Loucy (cell line): Measurements from ENCODE around the gene KRT4.

Experiments
- H2AFZ ChIP-seq: fragments of 200-600 bp; sonication (generic); 2 replicates; pipeline ENCODE4 v1.6.0; 2016; ENCODE audit warnings: antibody characterized with exemption, mild to moderate bottlenecking, low read length, moderate library complexity
- H3F3A ChIP-seq: fragments of 200-600 bp; 2 replicates; pipeline ENCODE4 v1.6.0; 2016; ENCODE audit warnings: antibody characterized with exemption, low read depth, mild to moderate bottlenecking
- H3K27me3 ChIP-seq: fragments of 200-600 bp; sonication (generic); 2 replicates; pipeline ENCODE4 v1.6.1; 2014; ENCODE audit warnings: low read length, mild to moderate bottlenecking; ENCODE audit not compliant: insufficient read depth, poor library complexity, severe bottlenecking
- H3K36me3 ChIP-seq: fragments of 200-600 bp; sonication (generic); 2 replicates; pipeline ENCODE4 v1.6.1; 2016; ENCODE audit warnings: low read length; ENCODE audit not compliant: insufficient read depth
- H3K4me1 ChIP-seq: fragments of 200-600 bp; sonication (generic); 2 replicates; pipeline ENCODE4 v1.5.1; 2014; ENCODE audit warnings: low read length, mild to moderate bottlenecking; ENCODE audit not compliant: insufficient read depth, poor library complexity, severe bottlenecking
- H3K4me2 ChIP-seq: fragments of 200-600 bp; sonication (generic); 2 replicates; pipeline ENCODE4 v1.6.0; 2014; ENCODE audit warnings: antibody characterized with exemption, low read length, low read depth, mild to moderate bottlenecking; ENCODE audit not compliant: poor library complexity, severe bottlenecking
- H3K4me3 ChIP-seq: fragments of 200-600 bp; sonication (generic); 2 replicates; pipeline ENCODE4 v1.5.1; 2014; ENCODE audit warnings: low read length, mild to moderate bottlenecking, mixed read lengths; ENCODE audit not compliant: poor library complexity, severe bottlenecking
- H3K79me2 ChIP-seq: fragments of 200-600 bp; sonication (generic); 2 replicates; pipeline ENCODE4 v1.6.1; 2014; ENCODE audit warnings: low read length; ENCODE audit not compliant: insufficient read depth
- H3K9ac ChIP-seq: fragments of 200-600 bp; sonication (generic); 2 replicates; pipeline ENCODE4 v1.6.0; 2014; ENCODE audit warnings: mild to moderate bottlenecking, low read depth, low read length, moderate library complexity; ENCODE audit not compliant: poor library complexity, severe bottlenecking
- H3K9me2 ChIP-seq: fragments of 200-600 bp; sonication (generic); replicated peaks from 2 replicates; pipeline ENCODE4 v1.6.1; 2016; ENCODE audit warnings: low read depth, low read length, mixed read lengths
- H3K9me3 ChIP-seq: fragments of 200-600 bp; sonication (generic); 2 replicates; pipeline ENCODE4 v1.6.1; 2014; ENCODE audit warnings: mild to moderate bottlenecking, antibody characterized with exemption, low read length, low read depth; ENCODE audit not compliant: insufficient read depth
- H4K20me1 ChIP-seq: fragments of 200-600 bp; sonication (generic); 2 replicates; pipeline ENCODE4 v1.6.0; 2014; ENCODE audit warnings: antibody characterized with exemption, low read length, mild to moderate bottlenecking; ENCODE audit not compliant: insufficient read depth, poor library complexity, severe bottlenecking
- EZH2phosphoT487 ChIP-seq: fragments of 200-600 bp; IDR thresholded peaks from 2 replicates; pipeline ENCODE4 v1.6.1; 2018; ENCODE audit warnings: antibody characterized with exemption, mild to moderate bottlenecking, moderate library complexity, borderline replicate concordance
- TF ChIP-seq, protein P1 (sequence below): fragments of 200-600 bp; sonication (generic); conservative IDR thresholded peaks from 2 replicates; pipeline ENCODE4 v1.5.1; 2014; ENCODE audit warnings: mild to moderate bottlenecking, antibody characterized with exemption, low read length

KRT4 gene

DNA sequence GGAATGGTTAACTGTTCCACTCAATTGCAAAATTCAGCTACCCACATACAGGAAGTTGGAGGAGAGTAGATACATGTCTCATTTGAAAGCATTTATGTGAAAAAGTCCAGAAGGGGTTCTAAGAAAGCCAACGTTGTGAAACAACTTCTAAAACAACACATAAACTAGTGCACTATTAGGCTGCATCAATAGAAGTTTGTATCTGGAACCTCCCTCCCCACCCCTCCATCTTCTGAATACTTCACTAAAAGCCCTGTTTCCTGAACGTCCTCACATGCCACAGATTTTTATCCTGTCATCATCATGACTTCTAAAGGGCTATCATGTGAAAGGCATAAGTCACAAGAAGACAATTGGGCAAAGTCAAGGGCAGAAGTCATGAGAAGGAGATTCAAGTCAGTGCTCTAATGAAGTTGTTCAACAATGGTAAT, 14.7 kb upstream of the KRT4 start:
- no peak overlapping the region for H3K4me2 ChIP-seq
- TF ChIP-seq, protein P1, sequence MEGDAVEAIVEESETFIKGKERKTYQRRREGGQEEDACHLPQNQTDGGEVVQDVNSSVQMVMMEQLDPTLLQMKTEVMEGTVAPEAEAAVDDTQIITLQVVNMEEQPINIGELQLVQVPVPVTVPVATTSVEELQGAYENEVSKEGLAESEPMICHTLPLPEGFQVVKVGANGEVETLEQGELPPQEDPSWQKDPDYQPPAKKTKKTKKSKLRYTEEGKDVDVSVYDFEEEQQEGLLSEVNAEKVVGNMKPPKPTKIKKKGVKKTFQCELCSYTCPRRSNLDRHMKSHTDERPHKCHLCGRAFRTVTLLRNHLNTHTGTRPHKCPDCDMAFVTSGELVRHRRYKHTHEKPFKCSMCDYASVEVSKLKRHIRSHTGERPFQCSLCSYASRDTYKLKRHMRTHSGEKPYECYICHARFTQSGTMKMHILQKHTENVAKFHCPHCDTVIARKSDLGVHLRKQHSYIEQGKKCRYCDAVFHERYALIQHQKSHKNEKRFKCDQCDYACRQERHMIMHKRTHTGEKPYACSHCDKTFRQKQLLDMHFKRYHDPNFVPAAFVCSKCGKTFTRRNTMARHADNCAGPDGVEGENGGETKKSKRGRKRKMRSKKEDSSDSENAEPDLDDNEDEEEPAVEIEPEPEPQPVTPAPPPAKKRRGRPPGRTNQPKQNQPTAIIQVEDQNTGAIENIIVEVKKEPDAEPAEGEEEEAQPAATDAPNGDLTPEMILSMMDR: no peak
- no peak for TF ChIP-seq EZH2phosphoT487
- H3F3A ChIP-seq: no peaks in the 10 kb centered on the region
- no peaks in the 10 kb centered on the region for H3K36me3 ChIP-seq
- H3K9me3 ChIP-seq: no peaks in the 10 kb centered on the region
- no peaks in the 10 kb centered on the region for H3K9me2 ChIP-seq
- H3K9ac ChIP-seq: no peak overlapping the region
- no peaks in the 10 kb centered on the region for H3K27me3 ChIP-seq
- no peak overlapping the region for H3K4me3 ChIP-seq
- peaks cover 5% of the 10 kb centered on the region for H3K4me1 ChIP-seq
- no peaks in the 10 kb centered on the region for H3K79me2 ChIP-seq
- H2AFZ ChIP-seq: no peak overlapping the region
- H4K20me1 ChIP-seq: no peaks in the 10 kb centered on the region

DNA sequence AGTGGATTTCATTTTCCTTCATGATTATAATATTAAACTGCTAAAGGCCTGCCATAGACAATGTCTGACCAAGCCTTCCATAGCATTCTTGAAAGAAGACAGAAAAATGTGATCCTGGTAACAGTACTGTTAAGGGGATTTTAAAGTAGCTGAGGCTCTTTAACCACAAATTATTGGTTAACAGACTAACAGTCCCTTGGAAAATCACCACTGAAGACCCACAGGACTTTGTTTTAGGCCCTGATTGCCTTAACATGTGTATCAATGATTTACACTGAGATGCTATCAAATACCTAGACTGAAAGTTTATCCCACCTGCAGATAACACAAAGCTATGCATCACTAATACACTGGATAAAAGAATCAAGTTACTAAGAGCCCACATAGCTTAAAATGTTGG, 14.2 kb upstream of the KRT4 start:
- Histone ChIP-seq H3K4me3 (no peak overlapping the region), H3K36me3 (no peaks in the 10 kb centered on the region), H3K27me3 (no peaks in the 10 kb centered on the region), H3K79me2 (no peaks in the 10 kb centered on the region), H4K20me1 (no peaks in the 10 kb centered on the region), H3K9ac (no peak overlapping the region), H3K9me2 (no peaks in the 10 kb centered on the region), H3F3A (no peaks in the 10 kb centered on the region), H3K4me2 (no peak overlapping the region), H2AFZ (no peak overlapping the region), H3K4me1 (peaks cover 5% of the 10 kb centered on the region), H3K9me3 (no peaks in the 10 kb centered on the region)
- TF ChIP-seq, protein P1: no peak
- no peak for TF ChIP-seq EZH2phosphoT487

DNA sequence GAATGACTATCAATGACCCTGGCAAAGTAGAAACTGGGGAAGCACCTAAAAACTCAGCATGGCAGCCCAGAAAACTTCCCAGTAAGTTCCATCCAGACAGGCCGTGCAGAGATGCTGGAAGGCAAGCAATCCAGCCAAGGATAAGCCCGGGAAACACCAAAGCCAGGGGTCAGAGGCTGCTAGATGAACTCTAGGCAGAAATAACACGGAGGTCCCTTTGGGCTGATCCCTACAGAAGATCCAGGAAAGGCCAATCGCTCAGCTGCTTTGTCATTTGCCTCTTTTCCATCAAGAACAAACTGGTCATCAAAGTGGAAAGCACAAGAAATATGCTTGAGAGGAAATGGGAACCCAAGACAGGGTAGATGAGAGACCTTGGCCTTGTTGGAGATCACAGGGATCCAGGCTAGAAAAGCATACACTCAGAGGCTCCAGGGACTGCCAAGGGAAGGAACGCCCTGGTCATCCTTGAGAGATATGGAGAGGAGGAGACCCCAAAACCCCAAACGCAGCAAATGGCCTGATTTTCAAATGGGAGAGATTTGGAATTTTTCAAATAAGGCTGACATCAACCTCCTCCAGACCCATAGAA, 13.7 kb upstream of the KRT4 start:
- H2AFZ ChIP-seq: no peak overlapping the region
- no peaks in the 10 kb centered on the region for H3K9me2 ChIP-seq

More for the DNA sequence above, 13.7 kb upstream of the KRT4 start:
- H3K9me3 ChIP-seq: no peaks in the 10 kb centered on the region
- H3K4me3 ChIP-seq: no peak overlapping the region
- no peaks in the 10 kb centered on the region for H3F3A ChIP-seq
- no peaks in the 10 kb centered on the region for H3K27me3 ChIP-seq
- no peak for TF ChIP-seq EZH2phosphoT487
- TF ChIP-seq, protein P1: no peak
- H3K79me2 ChIP-seq: no peaks in the 10 kb centered on the region
- H3K4me1 ChIP-seq: peaks cover 5% of the 10 kb centered on the region
- H3K4me2 ChIP-seq: no peak overlapping the region
- no peaks in the 10 kb centered on the region for H4K20me1 ChIP-seq
- no peaks in the 10 kb centered on the region for H3K36me3 ChIP-seq
- H3K9ac ChIP-seq: no peak overlapping the region
